GM18508 (cell line): ENCODE results near the gene RAD9A.
"Not testable (repeated sequence)": the region's sequence is repeated elsewhere in the genome, so short reads cannot be mapped to it uniquely, and the experiment has no call there.

ENCODE experiments used
- ATAC-seq: cut with Tn5 transposase; IDR thresholded peaks from one replicate; pipeline ENCODE4 v1.9.1; 2021; ENCODE audit warnings: moderate number of reproducible peaks; ENCODE audit not compliant: insufficient read depth, unreplicated experiment

The RAD9A gene

DNA sequence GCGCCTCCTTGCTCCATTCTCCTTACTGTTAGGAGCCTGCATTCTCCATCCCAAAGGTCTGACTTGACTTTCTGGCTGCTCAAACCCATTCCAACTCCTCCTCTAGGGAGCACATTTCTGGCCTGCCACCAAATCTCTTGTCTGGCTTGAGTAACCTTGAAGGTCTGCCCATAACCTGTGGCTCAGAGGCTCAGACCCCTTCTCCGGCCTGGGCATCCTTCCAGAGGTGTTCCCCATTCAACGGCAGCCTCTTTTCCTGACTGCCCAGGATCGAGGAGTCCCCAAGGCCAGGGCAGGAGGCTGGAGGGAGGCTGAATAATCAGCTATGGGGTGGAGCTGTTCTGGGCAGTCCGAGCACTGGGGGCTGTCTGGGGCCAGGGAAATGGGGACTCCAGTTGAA is 2.2 kb downstream of the RAD9A start:
- no peak for ATAC-seq

- ATAC-seq, result no peak
These were observed 3.9 kb downstream of the RAD9A start for GRCh38 chr11:67395555-67396258.

DNA sequence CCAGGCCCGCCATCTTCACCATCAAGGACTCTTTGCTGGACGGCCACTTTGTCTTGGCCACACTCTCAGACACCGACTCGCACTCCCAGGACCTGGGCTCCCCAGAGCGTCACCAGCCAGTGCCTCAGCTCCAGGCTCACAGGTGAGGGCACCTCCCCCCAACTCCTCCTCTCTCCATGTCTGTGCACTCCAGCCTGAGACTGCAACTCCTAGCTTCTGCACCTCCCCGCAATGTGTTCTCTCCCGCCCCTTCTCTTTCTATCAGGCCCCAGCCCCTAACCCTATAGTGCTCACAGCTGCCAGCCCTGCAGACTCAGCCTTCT is 4.4 kb downstream of the RAD9A start:
- no peak for ATAC-seq

- ATAC-seq, result no peak
These were observed 5.0 kb downstream of the RAD9A start for GRCh38 chr11:67396587-67397389.

GRCh38 chr11:67397536-67397935 is 5.8 kb downstream of the RAD9A start:
- no peak for ATAC-seq

GRCh38 chr11:67397986-67398660 is 6.3 kb downstream of the RAD9A start:
- ATAC-seq, result no peak

DNA sequence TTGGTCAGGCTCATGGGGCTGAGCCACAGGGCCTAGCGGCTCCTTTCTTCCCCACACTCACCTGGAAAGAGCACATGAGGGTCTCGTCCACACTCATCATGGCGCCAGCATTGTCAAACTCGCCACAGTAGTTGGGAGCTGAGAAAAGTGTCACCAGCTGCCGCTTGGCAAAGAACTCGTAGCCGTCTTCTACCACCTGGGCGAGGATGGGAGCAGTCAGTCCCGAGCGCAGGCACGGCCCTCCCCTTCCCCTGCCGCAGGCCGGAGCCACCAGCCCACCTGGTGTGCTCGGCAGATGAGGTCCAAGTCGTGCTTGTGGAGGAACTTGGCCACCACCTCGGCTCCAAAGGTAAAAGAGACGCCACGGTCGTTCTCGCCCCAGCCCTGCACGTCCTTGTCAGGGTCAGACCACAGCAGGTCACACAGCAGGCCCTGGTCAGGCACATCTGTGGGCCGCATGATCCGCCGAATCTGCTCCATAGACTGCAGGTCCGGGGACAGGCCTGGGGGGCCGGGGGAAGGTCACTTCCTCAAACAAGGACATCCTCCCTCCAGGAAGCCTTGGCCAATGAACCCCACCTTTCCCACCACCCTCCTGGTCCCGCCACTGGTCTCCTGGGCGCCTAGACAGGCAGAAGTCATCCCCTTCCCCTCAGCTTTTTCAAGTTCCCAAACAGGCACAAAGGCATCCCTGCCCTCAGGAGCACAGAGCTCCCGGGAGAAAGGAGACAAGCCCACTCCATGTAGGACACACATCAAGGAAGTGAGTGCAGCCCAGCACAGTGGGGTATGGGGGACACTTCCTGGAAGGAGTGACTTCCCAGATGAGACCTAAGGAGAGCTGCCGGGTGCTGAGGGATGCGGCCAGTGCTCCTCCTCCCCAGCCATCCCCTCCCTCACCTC is 7.1 kb downstream of the RAD9A start:
- ATAC-seq, result no peak

GRCh38 chr11:67400251-67400941 is 8.6 kb downstream of the RAD9A start:
- ATAC-seq, result no peak

GRCh38 chr11:67400942-67401494 is 9.2 kb downstream of the RAD9A start:
- ATAC-seq, result no peak

DNA sequence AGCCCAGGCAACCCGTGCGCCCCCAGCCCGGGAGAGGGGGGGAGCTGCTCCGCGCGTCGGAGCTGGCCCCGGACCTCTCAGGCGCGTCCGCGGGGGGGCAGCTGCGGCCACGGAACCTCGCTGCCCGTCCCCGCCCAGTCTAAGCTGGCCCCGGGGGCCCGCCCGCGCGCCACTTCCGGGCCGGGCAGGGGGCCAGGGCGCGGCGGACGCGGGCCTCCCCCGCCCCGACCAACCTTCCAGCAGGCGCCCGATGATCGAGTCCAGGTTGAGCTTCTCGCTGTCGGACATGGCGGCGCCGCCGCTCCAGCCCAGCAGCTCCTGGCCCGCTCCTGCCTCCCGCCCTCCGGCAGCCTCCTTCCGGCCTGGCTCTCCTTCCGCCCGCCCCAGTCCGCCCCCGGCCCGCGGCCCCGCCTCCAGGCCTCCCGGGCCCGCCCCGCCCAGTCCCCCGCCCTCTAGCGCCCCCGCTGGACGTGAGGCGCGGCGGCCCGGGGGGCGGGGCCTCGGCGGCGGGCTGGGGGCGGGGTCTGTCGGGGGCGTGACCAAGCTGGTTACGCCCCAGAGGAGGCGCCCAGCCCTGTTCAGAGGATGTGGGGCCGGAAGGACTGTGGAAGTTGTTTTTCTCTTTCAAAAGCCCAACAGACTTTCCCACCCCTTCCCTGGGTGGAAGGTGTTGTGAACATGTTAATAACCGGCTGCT is 9.9 kb downstream of the RAD9A start, which contains the start of gene PPP1CA:
TSS of gene PPP1CA (minus strand) at position 364 of the 697 bp plus-strand sequence. CDS start at position 288, 76 bp downstream.
- ATAC-seq, result no peak

DNA sequence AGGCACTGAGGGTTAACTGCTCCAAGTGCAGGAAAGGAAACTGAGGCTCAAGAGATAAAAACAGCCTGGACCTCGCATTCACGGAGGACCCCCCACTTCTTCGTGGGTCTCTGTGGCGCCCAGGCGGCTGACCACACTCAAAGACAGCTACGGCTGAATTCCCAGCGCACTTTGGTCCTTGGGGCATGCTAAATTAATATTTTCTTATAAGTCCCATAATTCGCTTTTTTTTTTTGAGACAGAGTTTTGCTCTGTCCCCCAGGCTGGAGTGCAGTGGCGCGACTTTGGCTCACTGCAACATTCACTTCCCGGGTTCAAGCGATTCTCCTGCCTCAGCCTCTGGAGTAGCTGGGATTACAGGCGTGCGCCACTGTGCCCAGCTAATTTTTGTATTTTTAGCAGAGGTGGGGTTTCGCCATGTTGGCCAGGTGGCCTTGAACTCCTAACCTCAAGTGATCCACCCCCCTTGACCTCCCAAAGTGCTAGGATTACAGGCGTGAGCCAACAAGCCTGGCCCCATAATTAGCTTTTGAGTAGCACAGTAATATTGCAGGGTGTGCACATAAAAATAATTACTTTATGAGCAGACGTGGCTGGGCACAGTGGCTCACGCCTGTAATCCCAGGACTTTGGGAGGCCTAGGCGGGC is 10.5 kb downstream of the RAD9A start:
- not testable (repeated sequence) for ATAC-seq

GRCh38 chr11:67403085-67403484 is 11.3 kb downstream of the RAD9A start:
- ATAC-seq, result not testable (repeated sequence)

GRCh38 chr11:67404515-67405195 is 12.9 kb downstream of the RAD9A start:
- ATAC-seq, result no peak

DNA sequence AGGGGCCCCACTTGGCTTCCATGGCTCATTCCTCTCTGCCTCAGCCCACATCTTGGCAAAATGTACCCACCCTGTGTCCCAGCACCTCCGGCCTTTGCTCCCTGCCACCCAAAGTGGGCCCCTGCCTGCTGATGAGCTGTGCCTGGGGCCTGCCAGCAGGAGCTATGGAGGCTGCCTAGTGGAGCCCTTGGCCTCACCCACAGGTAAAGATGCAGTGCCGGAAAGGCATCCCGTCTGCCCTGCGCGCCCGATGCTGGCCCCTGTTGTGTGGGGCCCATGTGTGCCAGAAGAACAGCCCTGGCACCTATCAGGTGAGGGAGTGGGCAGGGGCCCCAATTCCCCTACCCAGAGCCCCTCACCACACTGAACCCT is 13.4 kb downstream of the RAD9A start:
- no peak for ATAC-seq

DNA sequence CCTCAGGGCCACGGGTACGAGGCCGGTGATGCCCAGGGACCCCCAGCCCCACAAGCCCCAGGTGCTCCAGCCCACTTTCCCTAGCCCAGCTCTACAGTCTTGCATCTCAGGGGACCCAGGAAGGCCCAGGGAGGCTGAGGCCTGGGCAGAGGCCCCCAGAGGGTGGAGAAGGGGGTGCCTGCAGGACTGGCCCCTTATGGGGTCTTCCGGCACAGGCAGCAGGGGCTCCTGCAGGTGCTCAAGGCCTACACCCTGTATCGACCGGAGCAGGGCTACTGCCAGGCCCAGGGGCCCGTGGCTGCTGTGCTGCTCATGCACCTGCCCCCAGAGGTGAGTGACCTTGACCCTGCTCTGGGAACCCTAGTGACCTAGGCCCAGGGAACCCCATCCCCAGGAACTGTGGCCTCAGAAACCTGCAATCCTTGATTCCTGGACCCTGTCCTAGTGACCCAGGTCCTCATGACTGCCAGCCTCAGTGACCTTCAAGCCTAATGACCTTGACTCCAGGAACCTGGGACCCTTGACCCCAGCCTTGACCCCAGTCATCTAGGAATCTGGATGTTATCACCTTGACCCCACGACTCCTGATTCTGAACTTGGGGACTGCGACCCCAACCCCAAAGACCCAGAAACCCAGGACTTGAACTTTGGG is 14.0 kb downstream of the RAD9A start:
- ATAC-seq, result no peak

GRCh38 chr11:67406420-67406968 is 14.7 kb downstream of the RAD9A start:
- ATAC-seq, result no peak
